ENCODE data around the gene XCL1. TPM values are rescaled to one million over a fixed set of nuclear protein-coding genes. Genes with fewer than 3 reads are reported as not detected.
"Not testable (repeated sequence)": the region's sequence is repeated elsewhere in the genome, so short reads cannot be mapped to it uniquely, and the experiment has no call there.

Gene XCL1
- total RNA-seq, 1 experiment from 2014 or later: not detected

GRCh38 chr1:168543840-168544498 lies 32.4 kb upstream of the XCL1 start, which contains the start of gene XCL2:
XCL2 (minus strand) TSS chr1:168543997; CDS start chr1:168543964, 33 bp downstream.
- BruUV-seq (replicated peaks): not testable (repeated sequence)

GRCh38 chr1:168545678-168546552 lies 30.5 kb upstream of the XCL1 start:
- H3K9me3 ChIP-seq (ENCODE audit: control insufficient read depth in 1 of 2, insufficient read depth in 1 of 2, low read depth in 1 of 2, low read length in 2 of 2); H3K4me3 ChIP-seq (replicated peaks in 1 of 2; ENCODE audit: low read depth in 1 of 2, low read length in 2 of 2); H3K79me2 ChIP-seq (ENCODE audit: insufficient read depth, low read length); intact Hi-C loops (cut with micrococcal nuclease); H3K27ac ChIP-seq (ENCODE audit: low read depth, low read length); H3K9ac ChIP-seq (ENCODE audit: low read length); H3K36me3 ChIP-seq (ENCODE audit: control insufficient read depth in 1 of 2, insufficient read depth in 2 of 2, low read length in 2 of 2); H3K4me1 ChIP-seq (ENCODE audit: control insufficient read depth in 1 of 2, insufficient read depth in 2 of 2, low read length in 2 of 2); BruUV-seq (replicated peaks); RAD21 ChIA-PET (ENCODE audit: low non-redundant PET in 1 of 2, low total read pairs in 2 of 2, uncharacterized antibody in 2 of 2, unreplicated experiment in 2 of 2); H3K9me2 ChIP-seq (ENCODE audit: insufficient read depth); POLR2A ChIA-PET; H2AFZ ChIP-seq (ENCODE audit: low read depth, low read length, poor library complexity, severe bottlenecking); H3K27me3 ChIP-seq (ENCODE audit: insufficient read depth, low read length); H4K20me1 ChIP-seq (ENCODE audit: insufficient read depth); H3K4me2 ChIP-seq (ENCODE audit: low read length); CTCF ChIA-PET: not testable (repeated sequence)
- ATAC-seq: peak; percentile 98
- TF ChIP-seq CTCF (IDR thresholded peaks at IDR 0.05 in 2 of 3, conservative IDR thresholded peaks at IDR 0.05 in 1 of 3; ENCODE audit: borderline replicate concordance in 1 of 3, insufficient read depth in 1 of 3, low read depth in 2 of 3, low read length in 2 of 3): peak; percentile 29 to 56 (median 50); a peak in 5 of 6 replicates
- peak; percentile 57 for TF ChIP-seq CEBPB (IDR thresholded peaks at IDR 0.05; ENCODE audit: low read depth)
- peak; percentile 24; the same call in 1 of the 2 replicates for TF ChIP-seq RAD21 (IDR thresholded peaks at IDR 0.05; ENCODE audit: low read depth)
- DNase-seq (ENCODE audit: low read depth, low spot score): peak; percentile 6

More at GRCh38 chr1:168543840-168544498, 32.4 kb upstream of the XCL1 start, which contains the start of gene XCL2:
- H3K9me3 ChIP-seq (ENCODE audit: control insufficient read depth in 1 of 2, insufficient read depth in 1 of 2, low read depth in 1 of 2, low read length in 2 of 2); H3K27me3 ChIP-seq (ENCODE audit: insufficient read depth, low read length); H2AFZ ChIP-seq (ENCODE audit: low read depth, low read length, poor library complexity, severe bottlenecking); intact Hi-C loops (cut with micrococcal nuclease); ATAC-seq; H3K4me3 ChIP-seq (replicated peaks in 1 of 2; ENCODE audit: low read depth in 1 of 2, low read length in 2 of 2); H3K9ac ChIP-seq (ENCODE audit: low read length); H3K36me3 ChIP-seq (ENCODE audit: control insufficient read depth in 1 of 2, insufficient read depth in 2 of 2, low read length in 2 of 2); H3K79me2 ChIP-seq (ENCODE audit: insufficient read depth, low read length); H3K4me2 ChIP-seq (ENCODE audit: low read length); CTCF ChIA-PET; RAD21 ChIA-PET (ENCODE audit: low non-redundant PET in 1 of 2, low total read pairs in 2 of 2, uncharacterized antibody in 2 of 2, unreplicated experiment in 2 of 2); POLR2A ChIA-PET; H4K20me1 ChIP-seq (ENCODE audit: insufficient read depth); H3K9me2 ChIP-seq (ENCODE audit: insufficient read depth); H3K27ac ChIP-seq (ENCODE audit: low read depth, low read length); DNase-seq (ENCODE audit: low read depth, low spot score); H3K4me1 ChIP-seq (ENCODE audit: control insufficient read depth in 1 of 2, insufficient read depth in 2 of 2, low read length in 2 of 2): not testable (repeated sequence)

- H3K4me1 ChIP-seq (ENCODE audit: control insufficient read depth in 1 of 2, insufficient read depth in 2 of 2, low read length in 2 of 2); BruUV-seq (replicated peaks); H3K4me2 ChIP-seq (ENCODE audit: low read length); H3K36me3 ChIP-seq (ENCODE audit: control insufficient read depth in 1 of 2, insufficient read depth in 2 of 2, low read length in 2 of 2); H3K9ac ChIP-seq (ENCODE audit: low read length); H3K27ac ChIP-seq (ENCODE audit: low read depth, low read length); H4K20me1 ChIP-seq (ENCODE audit: insufficient read depth); RAD21 ChIA-PET (ENCODE audit: low non-redundant PET in 1 of 2, low total read pairs in 2 of 2, uncharacterized antibody in 2 of 2, unreplicated experiment in 2 of 2); H2AFZ ChIP-seq (ENCODE audit: low read depth, low read length, poor library complexity, severe bottlenecking); H3K4me3 ChIP-seq (replicated peaks in 1 of 2; ENCODE audit: low read depth in 1 of 2, low read length in 2 of 2); H3K9me2 ChIP-seq (ENCODE audit: insufficient read depth); CTCF ChIA-PET; ATAC-seq; H3K79me2 ChIP-seq (ENCODE audit: insufficient read depth, low read length); POLR2A ChIA-PET; H3K27me3 ChIP-seq (ENCODE audit: insufficient read depth, low read length); H3K9me3 ChIP-seq (ENCODE audit: control insufficient read depth in 1 of 2, insufficient read depth in 1 of 2, low read depth in 1 of 2, low read length in 2 of 2); DNase-seq (ENCODE audit: low read depth, low spot score); intact Hi-C loops (cut with micrococcal nuclease): not testable (repeated sequence)
Measured at GRCh38 chr1:168546553-168546895, 29.9 kb upstream of the XCL1 start.
